ENCODE data around the gene SFSWAP. TPM values are rescaled to one million over a fixed set of nuclear protein-coding genes. Genes with fewer than 3 reads are reported as not detected.
"Not testable (repeated sequence)": the region's sequence is repeated elsewhere in the genome, so short reads cannot be mapped to it uniquely, and the experiment has no call there.

Gene SFSWAP
- total RNA-seq (2021) = 44.2 and 48.1 TPM in 2 replicates
- long read RNA-seq, partial matches to known transcripts = 95 of 136 reads
- long read RNA-seq, other reads (novel, unspliced or antisense) = 38 of 136 reads

GRCh38 chr12:131710464-131711457 lies at the start of gene SFSWAP:
Gene SFSWAP, plus strand, starts transcription at chr12:131711090. Its CDS starts 140 bp downstream, at chr12:131711230.
- H2BK5ac ChIP-seq (ENCODE audit: insufficient read length, low read length) = peak within 1 kb of the TSS; percentile 96
- H3K79me1 ChIP-seq (ENCODE audit: insufficient read depth, low read depth, low read length, poor library complexity, severe bottlenecking) = peaks cover 9% of the 10 kb centered on the region
- Mint-ChIP-seq H3K4me3 (peak within 1 kb of the TSS; percentile 98 to 99), H3K27ac (peak within 1 kb of the TSS; percentile 99 to 100 (median 99)), H3K36me3 (ENCODE audit: insufficient read depth in 1 of 3, low read depth in 3 of 3) (peaks cover 22 to 24% (median 23%) of the 10 kb centered on the region in 3 experiments), H3K27me3 (ENCODE audit: low read depth) (no peaks in the 10 kb centered on the region), H3K4me1 (peaks cover 16 to 25% of the 10 kb centered on the region in 2 experiments), H3K9me3 (peaks cover 0 to 7% of the 10 kb centered on the region in 2 experiments; a peak in 2 of 5 replicates)
- peaks cover 17% of the 10 kb centered on the region for H3K79me2 ChIP-seq (ENCODE audit: insufficient read depth, low read length)
- H3K18ac ChIP-seq (ENCODE audit: insufficient read length, low read depth, low read length) = peak within 1 kb of the TSS; percentile 99
- H4K91ac ChIP-seq (ENCODE audit: insufficient read length, low read depth, low read length) = no peak within 1 kb of the TSS
- peak within 1 kb of the TSS; percentile 99; the same call in 1 of the 2 replicates for H3K14ac ChIP-seq (ENCODE audit: insufficient read depth, low read length)
- H2AK5ac ChIP-seq (ENCODE audit: insufficient read length, low read length) = peak within 1 kb of the TSS; percentile 28
- H2AFZ ChIP-seq (ENCODE audit: low read length) = peak within 1 kb of the TSS; percentile 85
- peak within 1 kb of the TSS; percentile 83 for H3K4me2 ChIP-seq (ENCODE audit: insufficient read depth, insufficient read length, low read length)
- peak; percentile 79 for DNase-seq
- H3T11ph ChIP-seq (ENCODE audit: low read length) = peak within 1 kb of the TSS; percentile 97
- no peak within 1 kb of the TSS for H3K23ac ChIP-seq (ENCODE audit: insufficient read length, low read depth, low read length)
- peak within 1 kb of the TSS; percentile 97 for H3K56ac ChIP-seq (ENCODE audit: insufficient read length, low read depth, low read length)
- WGBS (ENCODE audit: extremely low coverage, insufficient read length, low lambda C conversion rate) = no CpG with 5 or more reads among the region's 90 CpGs
- no peaks in the 10 kb centered on the region for H3K9me3 ChIP-seq (ENCODE audit: control insufficient read depth, low read depth, low read length)
- H3K4me1 ChIP-seq (ENCODE audit: insufficient read depth, low read length) = peaks cover 3% of the 10 kb centered on the region
- no peak within 1 kb of the TSS for H3K27ac ChIP-seq (ENCODE audit: insufficient read length, low read depth, low read length)
- peak within 1 kb of the TSS; percentile 69 for H2BK12ac ChIP-seq (ENCODE audit: insufficient read length, low read depth, low read length)
- H4K8ac ChIP-seq (replicated peaks; ENCODE audit: insufficient read length, low read depth, low read length) = no peak within 1 kb of the TSS
- no peak within 1 kb of the TSS for H2BK20ac ChIP-seq (ENCODE audit: low read depth, low read length, poor library complexity, severe bottlenecking)
- H2BK15ac ChIP-seq (ENCODE audit: low read depth, low read length) = no peak within 1 kb of the TSS
- H4K20me1 ChIP-seq (ENCODE audit: control insufficient read depth, insufficient read depth, insufficient read length) = no peaks in the 10 kb centered on the region
- TF ChIP-seq CTCF (conservative IDR thresholded peaks at IDR 0.05) = no peak
- peak within 1 kb of the TSS; percentile 91 for H2BK120ac ChIP-seq (ENCODE audit: low read depth, low read length, poor library complexity, severe bottlenecking)
- no peaks in the 10 kb centered on the region for H3K27me3 ChIP-seq (ENCODE audit: insufficient read depth, low read length)
- H3K4ac ChIP-seq (ENCODE audit: low read depth, low read length) = no peak within 1 kb of the TSS; the same call in 1 of the 2 replicates
- H4K5ac ChIP-seq (ENCODE audit: insufficient read length, low read depth, low read length) = peak within 1 kb of the TSS; percentile 95
- peaks cover 11% of the 10 kb centered on the region for H3K23me2 ChIP-seq (ENCODE audit: insufficient read length, low read depth, low read length, poor library complexity, severe bottlenecking)
- H3K9ac ChIP-seq (ENCODE audit: extremely low read depth, insufficient read length, low read length) = peak within 1 kb of the TSS; percentile 97

GRCh38 chr12:131661170-131661985 lies 49.5 kb upstream of the SFSWAP start:
- H2BK20ac ChIP-seq (ENCODE audit: low read depth, low read length, poor library complexity, severe bottlenecking); H3K79me2 ChIP-seq (ENCODE audit: insufficient read depth, low read length); H4K20me1 ChIP-seq (ENCODE audit: control insufficient read depth, insufficient read depth, insufficient read length); H3K4me2 ChIP-seq (ENCODE audit: insufficient read depth, insufficient read length, low read length); H4K5ac ChIP-seq (ENCODE audit: insufficient read length, low read depth, low read length); DNase-seq; H3K56ac ChIP-seq (ENCODE audit: insufficient read length, low read depth, low read length); H4K8ac ChIP-seq (replicated peaks; ENCODE audit: insufficient read length, low read depth, low read length); H3K4me1 Mint-ChIP-seq; H3K9me3 Mint-ChIP-seq; H3K79me1 ChIP-seq (ENCODE audit: insufficient read depth, low read depth, low read length, poor library complexity, severe bottlenecking); H2BK120ac ChIP-seq (ENCODE audit: low read depth, low read length, poor library complexity, severe bottlenecking); H3K18ac ChIP-seq (ENCODE audit: insufficient read length, low read depth, low read length); H3K23ac ChIP-seq (ENCODE audit: insufficient read length, low read depth, low read length); H3T11ph ChIP-seq (ENCODE audit: low read length); H2BK15ac ChIP-seq (ENCODE audit: low read depth, low read length); H3K14ac ChIP-seq (ENCODE audit: insufficient read depth, low read length); H2BK5ac ChIP-seq (ENCODE audit: insufficient read length, low read length); H4K91ac ChIP-seq (ENCODE audit: insufficient read length, low read depth, low read length); H3K4ac ChIP-seq (ENCODE audit: low read depth, low read length); H3K27me3 ChIP-seq (ENCODE audit: insufficient read depth, low read length); H3K4me1 ChIP-seq (ENCODE audit: insufficient read depth, low read length); H3K4me3 Mint-ChIP-seq; H3K27me3 Mint-ChIP-seq (ENCODE audit: low read depth); H2BK12ac ChIP-seq (ENCODE audit: insufficient read length, low read depth, low read length); H3K27ac Mint-ChIP-seq; H3K23me2 ChIP-seq (ENCODE audit: insufficient read length, low read depth, low read length, poor library complexity, severe bottlenecking); H3K27ac ChIP-seq (ENCODE audit: insufficient read length, low read depth, low read length); H2AK5ac ChIP-seq (ENCODE audit: insufficient read length, low read length); H3K36me3 Mint-ChIP-seq (ENCODE audit: insufficient read depth in 1 of 3, low read depth in 3 of 3); H3K9ac ChIP-seq (ENCODE audit: extremely low read depth, insufficient read length, low read length); H3K9me3 ChIP-seq (ENCODE audit: control insufficient read depth, low read depth, low read length); H2AFZ ChIP-seq (ENCODE audit: low read length): not testable (repeated sequence)
- WGBS (ENCODE audit: extremely low coverage, insufficient read length, low lambda C conversion rate) = no CpG with 5 or more reads among the region's 78 CpGs

Measured in H9 (cell line).